ENCODE results near the gene TPSG1.

Gene TPSG1

DNA sequence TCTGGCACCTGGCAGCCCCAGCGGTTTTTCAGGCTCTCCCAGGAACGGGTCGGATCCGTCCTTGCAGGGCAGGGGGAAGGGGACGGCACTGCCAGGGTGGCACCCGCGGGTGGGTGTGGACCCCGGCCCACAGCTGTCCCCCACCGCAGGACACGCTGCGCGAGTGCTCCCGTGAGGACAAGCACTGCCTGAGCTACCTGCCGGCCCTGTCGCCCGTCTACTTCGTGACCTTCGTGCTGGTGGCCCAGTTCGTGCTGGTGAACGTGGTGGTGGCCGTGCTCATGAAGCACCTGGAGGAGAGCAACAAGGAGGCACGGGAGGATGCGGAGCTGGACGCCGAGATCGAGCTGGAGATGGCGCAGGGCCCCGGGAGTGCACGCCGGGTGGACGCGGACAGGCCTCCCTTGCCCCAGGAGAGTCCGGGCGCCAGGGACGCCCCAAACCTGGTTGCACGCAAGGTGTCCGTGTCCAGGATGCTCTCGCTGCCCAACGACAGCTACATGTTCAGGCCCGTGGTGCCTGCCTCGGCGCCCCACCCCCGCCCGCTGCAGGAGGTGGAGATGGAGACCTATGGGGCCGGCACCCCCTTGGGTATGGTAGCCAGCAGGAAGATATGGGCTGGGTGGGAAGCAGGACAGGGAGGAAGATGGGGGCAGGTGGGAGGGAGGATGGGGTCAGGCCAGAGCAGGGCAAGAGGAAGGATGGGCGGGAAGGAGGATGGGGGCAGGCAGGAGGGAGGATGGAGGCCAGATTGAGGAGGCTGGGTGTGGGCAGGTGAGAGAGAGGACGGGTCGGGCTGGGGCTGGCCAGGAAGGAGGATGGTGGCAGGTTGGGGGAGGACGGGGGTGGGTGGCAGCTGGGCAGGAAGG, 6.8 kb downstream of the TPSG1 start (continued):
- no peak for TF ChIP-seq TCF4 (CRISPR knock-in tag; IDR thresholded peaks at IDR 0.05; ENCODE audit: borderline replicate concordance)
- no peak for TF ChIP-seq TOX (CRISPR knock-in tag; IDR thresholded peaks at IDR 0.05; ENCODE audit: borderline replicate concordance)
- TF ChIP-seq ZC3H10 (CRISPR knock-in tag; IDR thresholded peaks at IDR 0.05) = no peak

- no peak for TF ChIP-seq TCF4 (CRISPR knock-in tag; IDR thresholded peaks at IDR 0.05; ENCODE audit: borderline replicate concordance)
- no peak for TF ChIP-seq ESRRG (CRISPR knock-in tag; IDR thresholded peaks at IDR 0.05)
- TF ChIP-seq ZFP30 (CRISPR knock-in tag; IDR thresholded peaks at IDR 0.05) = no peak
- TF ChIP-seq ZNF565 (CRISPR knock-in tag; conservative IDR thresholded peaks at IDR 0.05; ENCODE audit: low read depth) = no peak
- TF ChIP-seq OSR1 (CRISPR knock-in tag; IDR thresholded peaks at IDR 0.05) = no peak
- no peak for TF ChIP-seq GLIS3 (CRISPR knock-in tag; IDR thresholded peaks at IDR 0.05)
- TF ChIP-seq CSDC2 (CRISPR knock-in tag; IDR thresholded peaks at IDR 0.05) = no peak
- no peak for TF ChIP-seq TOX (CRISPR knock-in tag; IDR thresholded peaks at IDR 0.05; ENCODE audit: borderline replicate concordance)
- TF ChIP-seq RARB (CRISPR knock-in tag; IDR thresholded peaks at IDR 0.05) = no peak
- no peak for TF ChIP-seq CSRNP3 (CRISPR knock-in tag; IDR thresholded peaks at IDR 0.05)
- no peak for TF ChIP-seq PPARA (CRISPR knock-in tag; IDR thresholded peaks at IDR 0.05; ENCODE audit: borderline replicate concordance)
- no peak for TF ChIP-seq SNAI2 (CRISPR knock-in tag; IDR thresholded peaks at IDR 0.05)
- TF ChIP-seq CREB5 (CRISPR knock-in tag; IDR thresholded peaks at IDR 0.05; ENCODE audit: low read depth) = no peak
- TF ChIP-seq ZC3H10 (CRISPR knock-in tag; IDR thresholded peaks at IDR 0.05) = no peak
Observed at GRCh38 chr16:1217526-1217925, 7.5 kb downstream of the TPSG1 start.

DNA sequence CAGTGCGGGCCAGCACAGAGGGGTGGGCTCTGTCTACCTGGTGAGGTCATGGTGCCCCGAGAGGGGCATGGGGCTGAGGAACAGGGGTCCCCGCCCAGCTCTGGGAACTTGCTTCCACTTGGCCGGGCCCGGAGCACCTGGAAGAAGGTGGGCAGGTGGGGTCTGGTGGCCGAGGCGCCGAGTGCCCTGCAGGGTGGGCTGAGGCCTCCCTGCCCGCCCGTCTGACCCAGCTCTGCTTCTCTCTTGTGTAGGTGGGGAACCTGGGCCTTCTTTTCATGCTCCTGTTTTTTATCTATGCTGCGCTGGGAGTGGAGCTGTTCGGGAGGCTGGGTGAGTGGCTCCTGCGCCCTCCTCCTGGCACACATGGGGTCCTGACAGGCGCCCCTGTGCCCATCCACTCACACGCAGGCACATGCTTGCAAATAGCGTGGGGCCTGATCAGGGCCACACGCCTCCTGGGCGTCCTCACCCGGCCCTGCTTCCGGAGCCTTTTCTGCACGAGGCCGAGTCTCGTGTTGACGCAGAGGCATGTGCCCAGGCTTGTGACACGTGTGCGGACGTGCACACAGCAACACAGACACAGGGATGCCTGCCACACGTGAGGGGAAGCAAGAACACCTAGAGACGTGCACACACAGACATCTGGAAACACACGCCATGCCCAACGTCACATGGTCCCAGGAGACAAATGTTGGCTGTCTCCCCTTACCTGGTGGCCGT, 8.2 kb downstream of the TPSG1 start:
- no peak for ATAC-seq

More at GRCh38 chr16:1217526-1217925, 7.5 kb downstream of the TPSG1 start:
- no peak for ATAC-seq

DNA sequence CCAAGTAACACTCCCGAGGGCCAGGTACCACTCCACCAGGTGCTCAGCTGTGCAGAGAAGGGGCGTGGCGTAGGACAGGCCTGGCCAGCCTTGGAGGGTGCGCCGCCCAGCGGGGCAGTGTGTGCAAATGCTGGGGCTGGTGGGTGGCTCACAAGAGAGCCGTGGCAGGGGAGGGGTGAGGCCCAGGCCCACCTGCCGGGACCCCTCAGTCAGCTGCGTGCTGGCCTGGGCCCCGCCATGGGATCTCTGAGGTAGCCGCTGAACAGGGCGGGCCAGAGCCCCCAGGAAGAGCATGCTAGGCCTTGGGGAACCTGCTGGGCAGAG, 8.8 kb downstream of the TPSG1 start:
- ATAC-seq = no peak
- TF ChIP-seq TOX (CRISPR knock-in tag; IDR thresholded peaks at IDR 0.05; ENCODE audit: borderline replicate concordance) = no peak
- no peak for TF ChIP-seq CSDC2 (CRISPR knock-in tag; IDR thresholded peaks at IDR 0.05)
- no peak for TF ChIP-seq ZFP3 (CRISPR knock-in tag; IDR thresholded peaks at IDR 0.05)
- TF ChIP-seq, protein P1, sequence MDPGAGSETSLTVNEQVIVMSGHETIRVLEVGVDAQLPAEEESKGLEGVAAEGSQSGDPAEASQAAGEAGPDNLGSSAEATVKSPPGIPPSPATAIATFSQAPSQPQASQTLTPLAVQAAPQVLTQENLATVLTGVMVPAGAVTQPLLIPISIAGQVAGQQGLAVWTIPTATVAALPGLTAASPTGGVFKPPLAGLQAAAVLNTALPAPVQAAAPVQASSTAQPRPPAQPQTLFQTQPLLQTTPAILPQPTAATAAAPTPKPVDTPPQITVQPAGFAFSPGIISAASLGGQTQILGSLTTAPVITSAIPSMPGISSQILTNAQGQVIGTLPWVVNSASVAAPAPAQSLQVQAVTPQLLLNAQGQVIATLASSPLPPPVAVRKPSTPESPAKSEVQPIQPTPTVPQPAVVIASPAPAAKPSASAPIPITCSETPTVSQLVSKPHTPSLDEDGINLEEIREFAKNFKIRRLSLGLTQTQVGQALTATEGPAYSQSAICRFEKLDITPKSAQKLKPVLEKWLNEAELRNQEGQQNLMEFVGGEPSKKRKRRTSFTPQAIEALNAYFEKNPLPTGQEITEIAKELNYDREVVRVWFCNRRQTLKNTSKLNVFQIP (CRISPR knock-in tag; IDR thresholded peaks at IDR 0.05; ENCODE audit: borderline replicate concordance, low read depth) = no peak
- no peak for TF ChIP-seq PATZ1 (CRISPR knock-in tag; IDR thresholded peaks at IDR 0.05; ENCODE audit: borderline replicate concordance)
- no peak for TF ChIP-seq ZNF565 (CRISPR knock-in tag; conservative IDR thresholded peaks at IDR 0.05; ENCODE audit: low read depth)
- TF ChIP-seq ZC3H10 (CRISPR knock-in tag; IDR thresholded peaks at IDR 0.05) = no peak
- TF ChIP-seq BACH2 (CRISPR knock-in tag; IDR thresholded peaks at IDR 0.05; ENCODE audit: borderline replicate concordance) = no peak

More for the DNA sequence above, 8.2 kb downstream of the TPSG1 start:
- TF ChIP-seq ZFP30 (CRISPR knock-in tag; IDR thresholded peaks at IDR 0.05) (no peak), ZNF565 (CRISPR knock-in tag; conservative IDR thresholded peaks at IDR 0.05; ENCODE audit: low read depth) (no peak), CSDC2 (CRISPR knock-in tag; IDR thresholded peaks at IDR 0.05) (no peak), ZNF8 (CRISPR knock-in tag; IDR thresholded peaks at IDR 0.05) (no peak), CSRNP3 (CRISPR knock-in tag; IDR thresholded peaks at IDR 0.05) (no peak), ESRRG (CRISPR knock-in tag; IDR thresholded peaks at IDR 0.05) (no peak), RARB (CRISPR knock-in tag; IDR thresholded peaks at IDR 0.05) (no peak), ARNTL (CRISPR knock-in tag; IDR thresholded peaks at IDR 0.05; ENCODE audit: borderline replicate concordance, low read depth) (no peak), CREB5 (CRISPR knock-in tag; IDR thresholded peaks at IDR 0.05; ENCODE audit: low read depth) (no peak)

Measured in SK-N-SH treated with all-trans-retinoic acid at 6 μM for 48 hours (cell line).